ENCODE data around the gene FBL.
"Not testable (repeated sequence)": the region's sequence is repeated elsewhere in the genome, so short reads cannot be mapped to it uniquely, and the experiment has no call there.

Gene FBL

DNA sequence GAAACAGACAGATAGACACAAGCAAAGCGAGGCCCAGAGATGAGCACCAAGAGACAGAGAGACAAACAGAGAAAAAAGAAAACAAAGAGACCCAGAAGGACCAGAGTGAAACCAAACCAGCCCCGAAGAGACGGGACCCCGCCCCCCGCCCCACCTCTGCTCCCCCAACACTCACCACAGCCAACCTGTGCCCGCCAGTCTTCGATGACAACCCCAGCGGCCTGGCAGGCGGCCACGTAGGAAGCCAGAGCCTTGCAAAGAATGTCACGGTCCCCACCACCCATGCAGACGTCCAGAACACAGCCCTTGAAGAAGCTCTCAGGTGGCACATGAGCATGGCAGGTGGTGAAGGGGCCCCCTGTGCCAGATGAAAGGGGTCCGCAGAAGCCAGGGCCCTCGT is 31.3 kb upstream of the FBL start:
- in situ Hi-C loops (cut with MboI; ENCODE audit: low sequenced_read_pairs), result not testable (repeated sequence)

DNA sequence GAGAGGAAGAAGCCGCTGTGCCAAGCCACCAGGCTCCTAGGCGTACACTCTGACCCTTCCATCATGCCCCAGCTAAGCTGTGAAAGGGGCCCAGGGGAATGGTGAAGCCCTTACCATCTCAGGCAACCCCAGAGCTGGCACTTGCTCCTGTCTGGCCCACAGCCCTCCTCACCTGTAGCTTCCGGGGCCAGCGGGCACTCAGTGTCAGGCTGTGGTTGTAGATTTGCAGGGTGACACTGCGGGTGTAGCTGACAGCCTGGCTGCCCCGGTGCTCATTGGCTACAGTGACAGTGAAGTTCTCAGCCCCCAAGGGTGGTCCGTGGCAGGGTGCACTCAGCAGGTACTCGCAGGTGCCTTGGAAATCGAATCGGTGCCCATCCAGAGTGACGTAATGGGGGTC is 30.3 kb upstream of the FBL start:
- in situ Hi-C loops (cut with MboI; ENCODE audit: low sequenced_read_pairs), result not testable (repeated sequence)

- in situ Hi-C loops (cut with MboI; ENCODE audit: low sequenced_read_pairs), result not testable (repeated sequence)
Observed at GRCh38 chr19:39875401-39875864, 29.3 kb upstream of the FBL start.

DNA sequence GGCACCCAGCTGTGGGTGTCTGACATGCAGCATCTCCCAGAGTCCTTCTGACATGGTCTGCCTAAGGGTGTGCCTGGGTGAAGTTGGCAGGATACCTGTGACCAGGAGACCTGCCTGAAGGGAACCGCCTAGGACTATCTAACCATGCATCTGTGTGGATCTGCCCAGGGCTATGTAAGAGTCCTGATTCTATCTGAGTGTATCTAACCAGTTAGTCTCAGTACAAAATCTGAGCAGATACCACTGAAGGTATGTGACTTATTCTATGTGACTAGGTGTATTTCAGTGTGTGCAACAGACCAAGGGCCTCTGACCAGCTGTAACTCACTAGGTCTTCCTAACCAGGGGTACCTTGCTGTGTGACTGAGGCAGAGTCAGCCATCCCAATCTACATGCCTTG is 28.2 kb upstream of the FBL start:
- in situ Hi-C loops (cut with MboI; ENCODE audit: low sequenced_read_pairs), result no loop called here

- in situ Hi-C loops (cut with MboI; ENCODE audit: low sequenced_read_pairs), result no loop called here
Observed at GRCh38 chr19:39873385-39873784, 27.2 kb upstream of the FBL start.

GRCh38 chr19:39871886-39872866 is 26.0 kb upstream of the FBL start:
- in situ Hi-C loops (cut with MboI; ENCODE audit: low sequenced_read_pairs), result no loop called here

- in situ Hi-C loops (cut with MboI; ENCODE audit: low sequenced_read_pairs), result no loop called here
Observed at GRCh38 chr19:39871362-39871761, 25.2 kb upstream of the FBL start.

DNA sequence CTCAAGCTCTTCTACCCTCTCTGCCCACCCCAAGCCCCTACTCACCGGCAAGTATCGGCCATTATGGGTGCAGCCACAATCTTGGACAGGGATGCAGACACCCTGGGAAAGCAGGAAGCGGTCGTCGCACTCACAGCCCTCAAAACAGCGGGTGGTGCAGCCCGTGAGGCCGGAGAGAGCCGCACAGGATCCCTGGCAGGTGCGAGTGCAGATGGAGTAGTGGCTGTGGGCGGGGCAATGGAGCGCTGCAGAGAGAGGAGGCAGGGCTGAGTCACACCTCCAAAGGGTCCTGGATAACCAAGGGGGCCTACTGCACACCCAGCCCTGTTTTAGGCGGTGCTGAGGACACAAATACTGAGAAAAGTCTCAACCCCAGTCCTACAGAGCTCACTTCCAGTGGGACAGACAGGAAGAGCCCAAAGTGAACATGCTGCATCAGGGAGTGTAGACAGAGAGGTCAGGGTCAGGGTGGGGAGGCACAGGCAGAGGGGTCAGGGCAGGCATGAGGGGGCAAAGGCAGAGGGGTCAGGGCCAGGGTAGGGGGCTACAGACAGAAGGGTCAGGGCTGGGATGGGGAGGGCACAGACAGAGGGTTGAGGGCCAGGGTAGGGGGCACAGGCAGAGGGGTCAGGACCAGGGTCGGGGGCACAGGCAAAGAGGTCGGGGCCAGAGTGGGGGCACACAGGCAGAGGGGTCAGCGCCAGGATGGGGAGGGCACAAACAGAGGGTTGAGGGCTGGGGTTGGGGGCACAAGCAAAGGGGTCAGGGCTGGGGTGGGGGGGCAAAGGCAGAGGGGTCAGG is 24.2 kb upstream of the FBL start:
- in situ Hi-C loops (cut with MboI; ENCODE audit: low sequenced_read_pairs), result no loop called here

GRCh38 chr19:39867952-39868351 is 21.8 kb upstream of the FBL start:
- in situ Hi-C loops (cut with MboI; ENCODE audit: low sequenced_read_pairs), result no loop called here

GRCh38 chr19:39867133-39867532 is 21.0 kb upstream of the FBL start:
- in situ Hi-C loops (cut with MboI; ENCODE audit: low sequenced_read_pairs), result no loop called here

- in situ Hi-C loops (cut with MboI; ENCODE audit: low sequenced_read_pairs), result no loop called here
Observed at GRCh38 chr19:39865953-39866352, 19.8 kb upstream of the FBL start.

DNA sequence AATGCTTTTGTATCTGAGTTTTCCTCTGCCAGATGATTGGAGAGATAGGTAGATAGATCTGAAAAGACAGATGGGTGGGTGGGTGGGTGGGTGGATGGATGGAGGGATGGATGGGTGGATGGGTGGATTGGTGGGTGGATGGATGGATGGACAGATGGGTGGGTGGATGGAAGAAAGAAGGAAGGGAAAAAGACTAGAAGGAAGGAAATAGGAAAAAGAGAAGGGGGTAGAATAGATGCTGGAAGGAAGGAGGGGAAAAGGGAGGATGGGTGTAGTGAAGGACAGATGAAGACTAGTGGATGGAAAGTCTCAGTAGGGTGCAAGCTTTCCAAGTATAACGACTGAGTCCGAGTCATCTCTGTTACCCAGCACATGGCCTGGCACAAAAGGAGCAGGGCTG is 19.0 kb upstream of the FBL start:
- in situ Hi-C loops (cut with MboI; ENCODE audit: low sequenced_read_pairs), result no loop called here

- in situ Hi-C loops (cut with MboI; ENCODE audit: low sequenced_read_pairs), result no loop called here
Observed at GRCh38 chr19:39864118-39864517, 17.9 kb upstream of the FBL start.

- in situ Hi-C loops (cut with MboI; ENCODE audit: low sequenced_read_pairs), result no loop called here
Observed at GRCh38 chr19:39858541-39858940, 12.4 kb upstream of the FBL start.

GRCh38 chr19:39852882-39853281 is 6.7 kb upstream of the FBL start:
- in situ Hi-C loops (cut with MboI; ENCODE audit: low sequenced_read_pairs), result no loop called here

- in situ Hi-C loops (cut with MboI; ENCODE audit: low sequenced_read_pairs), result no loop called here
Observed at GRCh38 chr19:39850892-39851291, 4.7 kb upstream of the FBL start.

GRCh38 chr19:39848392-39848791 is 2.2 kb upstream of the FBL start:
- in situ Hi-C loops (cut with MboI; ENCODE audit: low sequenced_read_pairs), result no loop called here

DNA sequence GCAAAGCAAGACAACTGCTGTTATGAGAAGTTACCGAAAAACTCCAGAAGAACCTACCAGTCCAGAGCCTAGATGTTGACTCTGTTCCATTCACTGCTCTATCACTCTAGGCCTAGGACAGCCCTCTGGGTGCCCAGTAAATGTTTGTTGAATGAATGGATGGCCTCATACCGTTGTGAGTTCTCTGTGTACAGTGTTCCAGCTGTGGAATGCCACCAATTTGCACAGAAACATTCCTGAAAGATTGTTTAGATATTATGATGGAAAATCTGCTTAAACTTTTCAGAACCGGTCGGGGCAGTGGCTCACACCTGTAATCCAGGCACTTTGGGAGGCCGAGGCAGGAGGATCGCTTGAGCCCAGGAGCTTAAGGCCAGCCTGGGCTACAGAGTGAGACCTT is 1.3 kb upstream of the FBL start:
- in situ Hi-C loops (cut with MboI; ENCODE audit: low sequenced_read_pairs), result no loop called here

GRCh38 chr19:39846678-39847486 is 703 bp upstream of the FBL start:
- in situ Hi-C loops (cut with MboI; ENCODE audit: low sequenced_read_pairs), result no loop called here

GRCh38 chr19:39845584-39845932 is 621 bp downstream of the FBL start:
- in situ Hi-C loops (cut with MboI; ENCODE audit: low sequenced_read_pairs), result no loop called here

- in situ Hi-C loops (cut with MboI; ENCODE audit: low sequenced_read_pairs), result no loop called here
Observed at GRCh38 chr19:39845172-39845571, 1.0 kb downstream of the FBL start.

All from HL-60/S4 treated with retinoic acid at 250 ng/mL for 4 days and 3 days (cell line).